NT2/D1 (cell line): Measurements from ENCODE around the gene NT5DC1.
"Not testable (repeated sequence)": the region's sequence is repeated elsewhere in the genome, so short reads cannot be mapped to it uniquely, and the experiment has no call there.

Experiments used
- DNase-seq: peaks from one replicate; pipeline ENCODE4 v3.0.0-alpha.2; 2011; ENCODE audit warnings: low read depth, low spot score
- H3K27me3 ChIP-seq: 2 replicates; pipeline ENCODE4 v1.6.0; 2011; ENCODE audit warnings: mild to moderate bottlenecking; ENCODE audit not compliant: insufficient read length, insufficient read depth
- H3K36me3 ChIP-seq: 2 replicates; pipeline ENCODE4 v1.6.1; 2011; ENCODE audit warnings: mild to moderate bottlenecking, low read length, mixed read lengths; ENCODE audit not compliant: insufficient read depth, insufficient read length
- H3K4me1 ChIP-seq: 2 replicates; pipeline ENCODE4 v1.5.1; 2011; ENCODE audit not compliant: insufficient read depth, insufficient read length
- H3K4me3 ChIP-seq: 2 replicates; pipeline ENCODE4 v1.5.1; 2011; ENCODE audit warnings: low read depth; ENCODE audit not compliant: insufficient read length
- H3K9ac ChIP-seq: 2 replicates; pipeline ENCODE4 v1.6.0; 2011; ENCODE audit warnings: low read depth; ENCODE audit not compliant: insufficient read length
- H3K9me3 ChIP-seq: 2 replicates; pipeline ENCODE4 v1.5.1; 2011; ENCODE audit warnings: mild to moderate bottlenecking, low read length; ENCODE audit not compliant: insufficient read depth
- SUZ12 ChIP-seq: IDR thresholded peaks from 2 replicates; pipeline ENCODE4 v1.6.1; 2011; ENCODE audit not compliant: insufficient read length, insufficient read depth; ENCODE audit errors: extremely low read depth
- YY1 ChIP-seq: IDR thresholded peaks from 2 replicates; pipeline ENCODE4 v1.6.1; 2011; ENCODE audit not compliant: insufficient read length, insufficient read depth
- ZNF274 ChIP-seq: IDR thresholded peaks from 2 replicates; pipeline ENCODE4 v1.6.1; 2011; ENCODE audit warnings: mild to moderate bottlenecking, low read depth, low read length

Gene NT5DC1

GRCh38 chr6:116078522-116078921 is 22.1 kb upstream of the NT5DC1 start:
- H3K9me3 ChIP-seq: no peaks in the 10 kb centered on the region
- no peak for DNase-seq
- no peaks in the 10 kb centered on the region for H3K27me3 ChIP-seq
- no peak overlapping the region for H3K4me3 ChIP-seq
- TF ChIP-seq ZNF274 (no peak), YY1 (no peak), SUZ12 (no peak)
- no peaks in the 10 kb centered on the region for H3K4me1 ChIP-seq
- H3K9ac ChIP-seq: no peak overlapping the region
- H3K36me3 ChIP-seq: no peaks in the 10 kb centered on the region

- DNase-seq: no peak
- Histone ChIP-seq H3K9ac (no peak overlapping the region), H3K27me3 (no peaks in the 10 kb centered on the region), H3K36me3 (no peaks in the 10 kb centered on the region), H3K9me3 (no peaks in the 10 kb centered on the region), H3K4me1 (no peaks in the 10 kb centered on the region), H3K4me3 (no peak overlapping the region)
- TF ChIP-seq ZNF274 (no peak), SUZ12 (no peak), YY1 (no peak)
Observed at GRCh38 chr6:116078945-116079344, 21.7 kb upstream of the NT5DC1 start.

GRCh38 chr6:116083052-116083451 is 17.6 kb upstream of the NT5DC1 start:
- no peak overlapping the region for H3K9ac ChIP-seq
- H3K27me3 ChIP-seq: no peaks in the 10 kb centered on the region
- no peaks in the 10 kb centered on the region for H3K36me3 ChIP-seq
- no peak overlapping the region for H3K4me3 ChIP-seq
- H3K4me1 ChIP-seq: no peaks in the 10 kb centered on the region
- DNase-seq: no peak
- H3K9me3 ChIP-seq: no peaks in the 10 kb centered on the region
- TF ChIP-seq SUZ12: no peak
- TF ChIP-seq YY1: no peak
- TF ChIP-seq ZNF274: no peak

GRCh38 chr6:116084284-116084683 is 16.4 kb upstream of the NT5DC1 start:
- Histone ChIP-seq H3K4me3 (no peak overlapping the region), H3K9me3 (no peaks in the 10 kb centered on the region), H3K9ac (no peak overlapping the region), H3K4me1 (no peaks in the 10 kb centered on the region), H3K36me3 (no peaks in the 10 kb centered on the region), H3K27me3 (no peaks in the 10 kb centered on the region)
- TF ChIP-seq YY1: no peak
- TF ChIP-seq ZNF274: no peak
- no peak for TF ChIP-seq SUZ12
- no peak for DNase-seq

- Histone ChIP-seq H3K27me3 (no peaks in the 10 kb centered on the region), H3K4me1 (no peaks in the 10 kb centered on the region), H3K9ac (no peak overlapping the region), H3K4me3 (no peak overlapping the region), H3K36me3 (no peaks in the 10 kb centered on the region), H3K9me3 (no peaks in the 10 kb centered on the region; the same call in 1 of the 2 replicates)
- no peak for DNase-seq
- no peak for TF ChIP-seq SUZ12
- TF ChIP-seq ZNF274: no peak
- TF ChIP-seq YY1: no peak
Observed at GRCh38 chr6:116087437-116088027, 13.1 kb upstream of the NT5DC1 start.

GRCh38 chr6:116088946-116089345 is 11.7 kb upstream of the NT5DC1 start:
- no peak for DNase-seq
- Histone ChIP-seq H3K9ac (no peak overlapping the region), H3K4me1 (no peaks in the 10 kb centered on the region), H3K4me3 (no peak overlapping the region), H3K36me3 (no peaks in the 10 kb centered on the region), H3K27me3 (no peaks in the 10 kb centered on the region), H3K9me3 (no peaks in the 10 kb centered on the region; the same call in 1 of the 2 replicates)
- TF ChIP-seq ZNF274: no peak
- no peak for TF ChIP-seq YY1

- Histone ChIP-seq H3K4me3 (no peak overlapping the region), H3K9me3 (peaks cover under 1% of the 10 kb centered on the region; the same call in 1 of the 2 replicates), H3K27me3 (no peaks in the 10 kb centered on the region), H3K4me1 (no peaks in the 10 kb centered on the region), H3K36me3 (no peaks in the 10 kb centered on the region), H3K9ac (no peak overlapping the region)
- DNase-seq: no peak
- no peak for TF ChIP-seq ZNF274
- TF ChIP-seq SUZ12: no peak
- TF ChIP-seq YY1: no peak
Observed at GRCh38 chr6:116090251-116090650, 10.4 kb upstream of the NT5DC1 start.

- Histone ChIP-seq H3K9ac (no peak overlapping the region), H3K27me3 (no peaks in the 10 kb centered on the region), H3K4me3 (no peak overlapping the region), H3K36me3 (no peaks in the 10 kb centered on the region), H3K4me1 (no peaks in the 10 kb centered on the region), H3K9me3 (peaks cover 15% of the 10 kb centered on the region)
- no peak for TF ChIP-seq YY1
- no peak for TF ChIP-seq ZNF274
- no peak for DNase-seq
Observed at GRCh38 chr6:116094041-116094440, 6.6 kb upstream of the NT5DC1 start.

GRCh38 chr6:116096048-116096759 is 4.4 kb upstream of the NT5DC1 start:
- H3K27me3 ChIP-seq, DNase-seq, H3K36me3 ChIP-seq, H3K4me3 ChIP-seq, H3K9ac ChIP-seq, H3K4me1 ChIP-seq: not testable (repeated sequence)
- H3K9me3 ChIP-seq: peaks cover 15% of the 10 kb centered on the region
